BJ (cell line): ENCODE data around the gene DR1. TPM values are rescaled to one million over a fixed set of nuclear protein-coding genes. Genes with fewer than 3 reads are reported as not detected.
"Not testable (repeated sequence)": the region's sequence is repeated elsewhere in the genome, so short reads cannot be mapped to it uniquely, and the experiment has no call there.

Experiments used
- CTCF ChIA-PET: fragments of 350-600 bp; formaldehyde crosslinking; extraction: SDS; loops from one replicate; lab custom pipeline; 2021; ENCODE audit warnings: antibody characterized with exemption, inconsistent platforms; lab: Yijun Ruan, JAX
- POLR2A ChIA-PET: fragments of 300-600 bp; sonication (Branson Sonifier 250); formaldehyde crosslinking; extraction: SDS; loops from one replicate; lab custom pipeline; 2021; ENCODE audit warnings: antibody characterized with exemption; lab: Charles Lee
- DNase-seq: peaks from one replicate; pipeline ENCODE4 v3.0.0-alpha.2; 2011; ENCODE audit warnings: low read depth
- H3K27me3 ChIP-seq: 2 replicates; pipeline ENCODE4 v1.6.0; 2011; ENCODE audit warnings: low read length; ENCODE audit not compliant: control insufficient read depth, insufficient read depth
- H3K36me3 ChIP-seq: 2 replicates; pipeline ENCODE4 v1.5.1; 2011; ENCODE audit warnings: low read length; ENCODE audit not compliant: control insufficient read depth, insufficient read depth
- H3K4me3 ChIP-seq: 2 replicates; pipeline ENCODE4 v1.5.1; 2011; ENCODE audit warnings: low read depth, mild to moderate bottlenecking, control low read depth, low read length
- polyA plus RNA-seq: library from polyadenylated mRNA; depleted of rRNA; stranded (reverse); fragments of >200 nt; gene quantifications from 2 replicates; pipeline ENCODE4 v1.2.3, GENCODE V29; 2011
- TF ChIP-seq, protein P1 (sequence below): IDR thresholded peaks from 2 replicates; pipeline ENCODE4 v1.5.1; 2011; ENCODE audit warnings: low read depth, mild to moderate bottlenecking, control low read depth, inconsistent platforms, low read length, moderate library complexity; ENCODE audit not compliant: insufficient read depth

DR1 gene
- polyA plus RNA-seq, 1 experiment, result 23.3 TPM

DNA sequence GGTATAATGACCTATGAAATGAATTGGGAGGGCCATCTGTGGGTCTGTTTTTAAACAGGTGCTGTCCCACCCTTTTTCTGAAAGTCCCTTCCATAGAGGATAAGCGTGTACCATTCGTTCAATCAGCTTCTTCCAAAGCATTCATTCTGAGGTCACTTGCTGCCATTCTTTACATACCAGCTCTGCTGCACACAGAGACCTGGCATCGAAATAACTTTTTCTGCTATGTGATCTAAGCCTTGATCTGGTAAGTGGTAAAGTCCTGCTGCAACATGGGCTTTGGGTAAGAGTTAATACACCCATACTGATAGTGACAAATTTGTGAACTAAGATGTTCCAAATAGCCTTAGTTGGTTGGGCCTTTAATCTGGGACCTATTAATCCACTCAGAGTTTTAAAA, 38.9 kb downstream of the DR1 start:
- CTCF ChIA-PET, result no interaction called here
- TF ChIP-seq, protein P1, sequence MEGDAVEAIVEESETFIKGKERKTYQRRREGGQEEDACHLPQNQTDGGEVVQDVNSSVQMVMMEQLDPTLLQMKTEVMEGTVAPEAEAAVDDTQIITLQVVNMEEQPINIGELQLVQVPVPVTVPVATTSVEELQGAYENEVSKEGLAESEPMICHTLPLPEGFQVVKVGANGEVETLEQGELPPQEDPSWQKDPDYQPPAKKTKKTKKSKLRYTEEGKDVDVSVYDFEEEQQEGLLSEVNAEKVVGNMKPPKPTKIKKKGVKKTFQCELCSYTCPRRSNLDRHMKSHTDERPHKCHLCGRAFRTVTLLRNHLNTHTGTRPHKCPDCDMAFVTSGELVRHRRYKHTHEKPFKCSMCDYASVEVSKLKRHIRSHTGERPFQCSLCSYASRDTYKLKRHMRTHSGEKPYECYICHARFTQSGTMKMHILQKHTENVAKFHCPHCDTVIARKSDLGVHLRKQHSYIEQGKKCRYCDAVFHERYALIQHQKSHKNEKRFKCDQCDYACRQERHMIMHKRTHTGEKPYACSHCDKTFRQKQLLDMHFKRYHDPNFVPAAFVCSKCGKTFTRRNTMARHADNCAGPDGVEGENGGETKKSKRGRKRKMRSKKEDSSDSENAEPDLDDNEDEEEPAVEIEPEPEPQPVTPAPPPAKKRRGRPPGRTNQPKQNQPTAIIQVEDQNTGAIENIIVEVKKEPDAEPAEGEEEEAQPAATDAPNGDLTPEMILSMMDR, result no peak
- DNase-seq, result no peak
- no peak overlapping the region for H3K4me3 ChIP-seq
- no peaks in the 10 kb centered on the region for H3K36me3 ChIP-seq
- POLR2A ChIA-PET, result no interaction called here
- no peaks in the 10 kb centered on the region for H3K27me3 ChIP-seq

DNA sequence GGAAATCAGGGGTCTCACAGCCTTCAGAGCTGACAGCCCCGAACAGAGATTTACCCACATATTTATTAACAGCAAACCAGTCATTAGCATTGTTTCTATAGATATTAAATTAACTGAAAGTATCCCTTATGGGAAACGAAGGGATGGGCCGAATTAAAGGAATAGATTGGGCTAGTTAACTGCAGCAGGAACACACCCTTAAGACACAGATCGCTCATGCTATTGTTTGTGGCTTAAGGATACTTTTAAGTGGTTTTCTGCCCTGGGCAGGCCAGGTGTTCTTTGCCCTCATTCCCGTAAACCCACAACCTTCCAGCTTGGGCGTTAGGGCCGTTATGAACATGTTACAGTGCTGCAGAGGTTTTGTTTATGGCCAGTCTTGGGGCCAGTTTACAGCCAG, 40.6 kb downstream of the DR1 start:
- H3K4me3 ChIP-seq, CTCF ChIA-PET, POLR2A ChIA-PET, H3K36me3 ChIP-seq, DNase-seq, H3K27me3 ChIP-seq: not testable (repeated sequence)

DNA sequence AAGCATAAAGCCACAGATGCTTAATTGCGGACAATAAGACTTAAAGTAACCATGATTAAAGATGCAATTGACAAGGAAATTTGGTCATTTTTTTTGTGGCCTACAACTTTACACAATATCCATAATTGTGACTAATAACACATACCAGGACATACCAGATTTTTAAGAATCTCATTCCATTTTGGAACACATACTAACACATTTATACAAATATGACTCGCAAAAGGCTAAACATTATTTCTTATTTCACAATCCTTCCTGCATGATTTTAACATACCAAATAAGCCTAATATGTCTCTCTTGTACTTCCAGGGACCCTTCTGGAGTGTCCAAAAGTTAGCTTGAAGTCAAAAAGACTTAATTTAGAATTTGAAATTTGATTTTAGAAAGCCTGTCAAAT, 48.8 kb downstream of the DR1 start:
- TF ChIP-seq, protein P1, result no peak
- ChIA-PET POLR2A (no interaction called here), CTCF (no interaction called here)
- Histone ChIP-seq H3K4me3 (no peak overlapping the region), H3K27me3 (no peaks in the 10 kb centered on the region), H3K36me3 (no peaks in the 10 kb centered on the region)
- DNase-seq, result no peak

DNA sequence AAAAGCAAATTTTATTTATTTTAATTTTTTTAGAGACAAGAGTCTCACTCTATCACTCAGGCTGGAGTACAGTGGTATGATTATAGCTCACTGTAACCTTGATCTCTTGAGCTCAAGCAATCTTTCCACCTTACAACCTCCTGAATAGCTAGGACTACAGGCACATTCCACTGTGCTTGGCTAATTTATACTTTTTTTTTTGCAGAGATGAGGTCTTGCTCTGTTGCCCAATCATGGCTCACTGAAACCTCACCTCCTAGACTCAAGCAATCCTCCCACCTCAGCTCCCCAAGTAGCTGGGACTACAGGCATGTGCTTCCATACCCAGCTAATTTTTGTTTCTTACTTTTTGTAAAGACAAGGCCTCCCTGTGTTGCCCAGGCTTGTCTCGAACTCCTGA, 49.5 kb downstream of the DR1 start:
- CTCF ChIA-PET, result no interaction called here
- Histone ChIP-seq H3K27me3 (no peaks in the 10 kb centered on the region), H3K36me3 (no peaks in the 10 kb centered on the region), H3K4me3 (no peak overlapping the region)
- TF ChIP-seq, protein P1, result no peak
- DNase-seq, result no peak
- POLR2A ChIA-PET, result no interaction called here

DNA sequence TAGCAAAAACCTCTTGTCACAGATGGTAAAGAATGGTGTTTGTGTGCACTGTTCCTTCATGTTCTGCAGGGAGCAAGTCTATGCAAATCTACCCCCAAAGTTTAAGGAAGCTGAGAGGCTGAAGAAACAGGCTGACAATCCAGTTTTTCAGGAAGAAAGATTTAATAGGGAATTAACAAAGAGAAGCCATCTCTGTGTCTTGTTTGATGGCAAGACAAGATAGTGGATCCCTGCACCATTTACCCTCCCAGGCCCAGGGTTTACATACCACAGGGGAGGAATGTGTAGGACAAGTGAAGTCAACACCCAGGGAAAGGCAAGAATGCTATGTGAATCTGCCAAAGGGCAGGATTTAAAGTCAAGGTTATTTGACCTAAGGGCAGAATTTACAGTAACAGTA, 54.1 kb downstream of the DR1 start:
- H3K4me3 ChIP-seq, result no peak overlapping the region
- POLR2A ChIA-PET, result no interaction called here
- DNase-seq, result no peak
- no peaks in the 10 kb centered on the region for H3K27me3 ChIP-seq
- no peaks in the 10 kb centered on the region for H3K36me3 ChIP-seq
- CTCF ChIA-PET, result no interaction called here
- TF ChIP-seq, protein P1, result no peak

DNA sequence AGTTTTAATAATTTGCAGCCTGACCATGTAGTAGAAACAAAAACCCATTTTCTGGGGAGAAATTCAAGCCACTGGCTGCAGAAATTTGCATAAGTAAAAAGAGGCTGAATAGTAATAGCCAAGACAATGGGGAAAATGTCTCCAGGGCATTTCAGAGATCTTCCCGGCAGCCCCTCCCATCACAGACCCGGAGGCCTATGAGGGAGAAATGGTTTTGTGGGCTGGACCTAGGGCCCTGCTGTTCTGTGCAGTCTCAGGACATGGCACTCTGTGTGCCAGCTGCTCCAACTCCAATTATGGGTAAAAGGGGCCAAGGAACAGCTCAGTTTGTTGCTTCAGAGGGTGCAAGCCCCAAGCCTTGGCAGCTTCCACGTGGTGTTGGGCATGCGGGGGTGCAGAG, 62.5 kb downstream of the DR1 start:
- Histone ChIP-seq H3K36me3 (no peaks in the 10 kb centered on the region), H3K4me3 (no peak overlapping the region), H3K27me3 (no peaks in the 10 kb centered on the region)
- CTCF ChIA-PET, result no interaction called here
- TF ChIP-seq, protein P1, result no peak
- no peak for DNase-seq
- POLR2A ChIA-PET, result no interaction called here
